ENCODE data around the gene LTB.

The LTB gene

GRCh38 chr6:31541658-31542521 is 40.3 kb downstream of the LTB start, which contains the start of gene DDX39B:
Gene DDX39B, minus strand, starts transcription at chr6:31542003. Its CDS starts 1,471 bp downstream, at chr6:31540532.
- DNase-seq (ENCODE audit: low read depth): peak; percentile 98
- TF ChIP-seq CTCF (IDR thresholded peaks at IDR 0.05; ENCODE audit: low read length, missing control alignments): no peak
- H3K4me3 ChIP-seq (replicated peaks; ENCODE audit: low read depth, low read length): peak within 1 kb of the TSS; percentile 68

GRCh38 chr6:31541059-31541657 is 41.1 kb downstream of the LTB start:
- peak; percentile 71 for DNase-seq (ENCODE audit: low read depth)

GRCh38 chr6:31540640-31541039 is 41.6 kb downstream of the LTB start:
- no peak for TF ChIP-seq CTCF (IDR thresholded peaks at IDR 0.05; ENCODE audit: low read length, missing control alignments)
- DNase-seq (ENCODE audit: low read depth): no peak
- H3K4me3 ChIP-seq (replicated peaks; ENCODE audit: low read depth, low read length): peak overlapping the region; percentile 68

More at GRCh38 chr6:31541059-31541657, 41.1 kb downstream of the LTB start:
- H3K4me3 ChIP-seq (replicated peaks; ENCODE audit: low read depth, low read length): peak overlapping the region; percentile 68
- no peak for TF ChIP-seq CTCF (IDR thresholded peaks at IDR 0.05; ENCODE audit: low read length, missing control alignments)

- no peak for DNase-seq (ENCODE audit: low read depth)
- H3K4me3 ChIP-seq (replicated peaks; ENCODE audit: low read depth, low read length): peak overlapping the region; percentile 68
- TF ChIP-seq CTCF (IDR thresholded peaks at IDR 0.05; ENCODE audit: low read length, missing control alignments): no peak
Observed at GRCh38 chr6:31538805-31539400, 43.3 kb downstream of the LTB start.

- no peak for TF ChIP-seq CTCF (IDR thresholded peaks at IDR 0.05; ENCODE audit: low read length, missing control alignments)
- H3K4me3 ChIP-seq (replicated peaks; ENCODE audit: low read depth, low read length): no peak overlapping the region
- DNase-seq (ENCODE audit: low read depth): no peak
Observed at GRCh38 chr6:31535538-31536324, 46.5 kb downstream of the LTB start.

GRCh38 chr6:31534521-31535040 is 47.6 kb downstream of the LTB start:
- DNase-seq (ENCODE audit: low read depth): no peak
- H3K4me3 ChIP-seq (replicated peaks; ENCODE audit: low read depth, low read length): no peak overlapping the region
- TF ChIP-seq CTCF (IDR thresholded peaks at IDR 0.05; ENCODE audit: low read length, missing control alignments): no peak

Measured in fibroblast of pulmonary artery (primary cell).